Nephron (organoid): Measurements from ENCODE around the gene NCAM2.

Experiments
- H3K27ac Mint-ChIP-seq, 3 experiments: 2 replicates each; pipeline ENCODE4 v1.8.0; 2020; ENCODE audit warnings: mixed read lengths in 3 of 3, mild to moderate bottlenecking in 2 of 3, moderate library complexity in 1 of 3
- H3K27me3 Mint-ChIP-seq: 2 replicates; pipeline ENCODE4 v1.8.0; 2021; ENCODE audit warnings: low read depth, mild to moderate bottlenecking, moderate library complexity, mixed read lengths
- H3K36me3 Mint-ChIP-seq: 2 replicates; pipeline ENCODE4 v1.8.0; 2020; ENCODE audit warnings: low read depth, mixed read lengths
- H3K4me1 Mint-ChIP-seq: 2 replicates; pipeline ENCODE4 v1.8.0; 2020; ENCODE audit warnings: mixed read lengths
- H3K4me3 Mint-ChIP-seq, 3 experiments: 2 replicates each; pipeline ENCODE4 v1.8.0; 2020; ENCODE audit warnings: mild to moderate bottlenecking in 3 of 3, mixed read lengths in 3 of 3, moderate library complexity in 2 of 3
- H3K9me3 Mint-ChIP-seq: 2 replicates; pipeline ENCODE4 v1.8.0; 2020; ENCODE audit warnings: mixed read lengths
- CTCF ChIP-seq, 3 experiments: fragments of 200-600 bp; sonication (generic); IDR thresholded peaks; one replicate each; pipeline ENCODE4 v1.5.0; 2021; ENCODE audit warnings: antibody characterized with exemption in 3 of 3; ENCODE audit not compliant: unreplicated experiment in 3 of 3

Gene NCAM2

GRCh38 chr21:20971296-20971921 lies 26.8 kb upstream of the NCAM2 start:
- no peak overlapping the region for H3K4me3 Mint-ChIP-seq
- no peaks in the 10 kb centered on the region for H3K27me3 Mint-ChIP-seq
- H3K36me3 Mint-ChIP-seq: no peaks in the 10 kb centered on the region
- H3K9me3 Mint-ChIP-seq: peaks cover 4% of the 10 kb centered on the region
- peaks cover 13% of the 10 kb centered on the region for H3K4me1 Mint-ChIP-seq
- peak; percentile 51 to 67 (median 62) for TF ChIP-seq CTCF (IDR thresholded peaks at IDR 0.05; ENCODE audit: unreplicated experiment in 3 of 3)
- H3K27ac Mint-ChIP-seq: no peak overlapping the region

GRCh38 chr21:20994790-20995189 lies 3.4 kb upstream of the NCAM2 start:
- H3K4me3 Mint-ChIP-seq: no peak overlapping the region
- no peaks in the 10 kb centered on the region for H3K9me3 Mint-ChIP-seq
- H3K36me3 Mint-ChIP-seq: no peaks in the 10 kb centered on the region
- no peak for TF ChIP-seq CTCF (IDR thresholded peaks at IDR 0.05; ENCODE audit: unreplicated experiment in 3 of 3)
- no peaks in the 10 kb centered on the region for H3K4me1 Mint-ChIP-seq
- H3K27ac Mint-ChIP-seq: no peak overlapping the region
- peaks cover 31% of the 10 kb centered on the region for H3K27me3 Mint-ChIP-seq

GRCh38 chr21:20996421-20997310 lies 1.5 kb upstream of the NCAM2 start:
- Mint-ChIP-seq H3K36me3 (no peaks in the 10 kb centered on the region), H3K9me3 (no peaks in the 10 kb centered on the region), H3K27me3 (peaks cover 38% of the 10 kb centered on the region), H3K4me1 (no peaks in the 10 kb centered on the region), H3K27ac (no peak overlapping the region), H3K4me3 (peak overlapping the region; percentile 70 to 77 (median 76))
- no peak for TF ChIP-seq CTCF (IDR thresholded peaks at IDR 0.05; ENCODE audit: unreplicated experiment in 3 of 3)

- TF ChIP-seq CTCF (IDR thresholded peaks at IDR 0.05; ENCODE audit: unreplicated experiment in 3 of 3): no peak
- Mint-ChIP-seq H3K9me3 (no peaks in the 10 kb centered on the region), H3K4me3 (peak overlapping the region; percentile 70 to 77 (median 76)), H3K36me3 (no peaks in the 10 kb centered on the region), H3K4me1 (no peaks in the 10 kb centered on the region), H3K27me3 (peaks cover 38% of the 10 kb centered on the region), H3K27ac (no peak overlapping the region)
Observed at GRCh38 chr21:20997311-20997635, 936 bp upstream of the NCAM2 start.

GRCh38 chr21:20998456-20998789 lies 214 bp downstream of the NCAM2 start:
- TF ChIP-seq CTCF (IDR thresholded peaks at IDR 0.05; ENCODE audit: unreplicated experiment in 3 of 3): no peak
- Mint-ChIP-seq H3K4me1 (no peaks in the 10 kb centered on the region), H3K36me3 (no peaks in the 10 kb centered on the region), H3K27me3 (peaks cover 33% of the 10 kb centered on the region), H3K4me3 (peak overlapping the region; percentile 84 to 91 (median 89)), H3K27ac (no peak overlapping the region), H3K9me3 (no peaks in the 10 kb centered on the region)
